ENCODE results near the gene IFRD1.

GRCh38 chr7:112405286-112405685 is 45.0 kb upstream of the IFRD1 start:
- TF ChIP-seq HDGF (IDR thresholded peaks at IDR 0.05; ENCODE audit: borderline replicate concordance): no peak
- no peak for TF ChIP-seq BHLHE40 (IDR thresholded peaks at IDR 0.05; ENCODE audit: borderline replicate concordance)
- no peak for TF ChIP-seq SUZ12 (IDR thresholded peaks at IDR 0.05)
- TF ChIP-seq CTBP1 (IDR thresholded peaks at IDR 0.05; ENCODE audit: borderline replicate concordance): no peak
- no peak for TF ChIP-seq FOXA1 (IDR thresholded peaks at IDR 0.05)
- TF ChIP-seq TARDBP (IDR thresholded peaks at IDR 0.05): no peak
- no peak for TF ChIP-seq LEF1 (IDR thresholded peaks at IDR 0.05; ENCODE audit: borderline replicate concordance)
- TF ChIP-seq FOXM1 (IDR thresholded peaks at IDR 0.05; ENCODE audit: borderline replicate concordance): no peak
- no peak for TF ChIP-seq SP1 (IDR thresholded peaks at IDR 0.05)
- TF ChIP-seq NFRKB (IDR thresholded peaks at IDR 0.05): no peak
- TF ChIP-seq ARNT (IDR thresholded peaks at IDR 0.05): no peak

Data from HEK293T (cell line).